K562 (cell line): ENCODE data around the gene IRF3. TPM values are rescaled to one million over a fixed set of nuclear protein-coding genes. Genes with fewer than 3 reads are reported as not detected.
A peak's percentile ranks its signal among the peaks of the same experiment; 100 is the strongest.

Source experiments
- CEBPG ChIP-seq, 3 experiments: fragments of 200-800 bp in 1 of 3; sonication (Bioruptor generic) in 1 of 3; sonication (generic) in 1 of 3; formaldehyde crosslinking in 1 of 3; IDR thresholded peaks in 2 of 3; conservative IDR thresholded peaks in 1 of 3; 2 replicates each; pipeline versions ENCODE4 v1.6.1 to v1.8.0; 2016 to 2022; ENCODE audit warnings: missing compliant biosample characterization in 2 of 3, missing genetic modification characterization in 2 of 3, mild to moderate bottlenecking in 1 of 3, missing genetic modification reagents in 1 of 3
- CTBP1 ChIP-seq: fragments of 450-650 bp; IDR thresholded peaks from 2 replicates; pipeline ENCODE4 v1.6.1; 2016; ENCODE audit warnings: borderline replicate concordance
- GMEB1 ChIP-seq: fragments of 250-450 bp; sonication (Bioruptor Pico); IDR thresholded peaks from 2 replicates; pipeline ENCODE4 v1.4.0; 2020; ENCODE audit warnings: mild to moderate bottlenecking
- HDAC2 ChIP-seq: fragments of 450-650 bp; IDR thresholded peaks from 2 replicates; pipeline ENCODE4 v1.6.1; 2016; ENCODE audit warnings: mild to moderate bottlenecking
- HOMEZ ChIP-seq: fragments of 250-450 bp; sonication (Bioruptor Pico); IDR thresholded peaks from 2 replicates; pipeline ENCODE4 v1.4.0; 2020; ENCODE audit warnings: mild to moderate bottlenecking, moderate library complexity
- MTF1 ChIP-seq: fragments of 250-450 bp; sonication (Bioruptor Pico); IDR thresholded peaks from 2 replicates; pipeline ENCODE4 v1.9.0; 2021; ENCODE audit warnings: moderate library complexity, mild to moderate bottlenecking, inconsistent platforms, borderline replicate concordance
- NEUROD1 ChIP-seq: fragments of 150-350 bp; IDR thresholded peaks from 2 replicates; pipeline ENCODE4 v1.6.1; 2014; ENCODE audit warnings: borderline replicate concordance, low read length, low read depth; ENCODE audit not compliant: partially characterized antibody
- RAD21 ChIP-seq, 2 experiments: fragments of 250-450 bp in 1 of 2; fragments of 450-650 bp in 1 of 2; sonication (Bioruptor Pico) in 1 of 2; formaldehyde crosslinking in 1 of 2; IDR thresholded peaks in 1 of 2; conservative IDR thresholded peaks in 1 of 2; 2 replicates each; pipeline versions ENCODE4 v1.4.0 to v1.8.0; 2020 to 2022; ENCODE audit warnings: mild to moderate bottlenecking in 2 of 2, moderate library complexity in 1 of 2
- SNIP1 ChIP-seq: fragments of 450-650 bp; IDR thresholded peaks from 2 replicates; pipeline ENCODE4 v1.7.1; 2017; ENCODE audit warnings: low read depth, mild to moderate bottlenecking
- SRF ChIP-seq, 2 experiments: fragments of 250-450, 450-650 bp in 1 of 2; sonication (Bioruptor Pico) in 1 of 2; sonication (generic) in 1 of 2; formaldehyde crosslinking; IDR thresholded peaks; 2 replicates each; pipeline versions ENCODE4 v1.5.0 to v1.5.1; 2020 to 2022; ENCODE audit warnings: mild to moderate bottlenecking in 1 of 2, missing genetic modification reagents in 1 of 2
- SRSF7 ChIP-seq: fragments of 200-400 bp; formaldehyde crosslinking; optimal IDR thresholded peaks from 2 replicates; pipeline ENCODE3; 2017; ENCODE audit warnings: mild to moderate bottlenecking, low read depth, low read length
- STAG1 ChIP-seq: sonication (generic); formaldehyde crosslinking; IDR thresholded peaks from 2 replicates; pipeline ENCODE4 v1.5.0; 2020; ENCODE audit warnings: missing genetic modification reagents, borderline replicate concordance
- TRIM25 ChIP-seq: fragments of 450-650 bp; IDR thresholded peaks from 2 replicates; pipeline ENCODE4 v1.7.0; 2016; ENCODE audit warnings: borderline replicate concordance
- ZEB2 ChIP-seq: fragments of 450-650 bp; IDR thresholded peaks from 2 replicates; pipeline ENCODE4 v1.6.1; 2016
- ZNF134 ChIP-seq: fragments of 250-450 bp; sonication (Bioruptor Pico); conservative IDR thresholded peaks from 2 replicates; pipeline ENCODE4 v1.4.0; 2020
- ZNF165 ChIP-seq: fragments of 250-450 bp; sonication (Bioruptor Pico); IDR thresholded peaks from 2 replicates; pipeline ENCODE4 v1.4.0; 2020; ENCODE audit warnings: borderline replicate concordance
- polyA plus RNA-seq, 8 experiments: library from polyadenylated mRNA; depleted of rRNA in 4 of 8; stranded (reverse) in 5 of 8; unstranded in 3 of 8; fragments of >200 nt; fragmentation: Nextera tagmentation in 2 of 8; fragmentation: Illumina TruSeq in 1 of 8; extraction: Ambion mirVana in 2 of 8; extraction: Trizol in 1 of 8; gene quantifications; 2 replicates each; pipeline versions ENCODE4 v1.2.1 to v1.2.3, GENCODE V29; 2011 to 2014; ENCODE audit warnings: inconsistent platforms in 1 of 8, missing spikeins in 1 of 8
- total RNA-seq, 7 experiments: library from RNA; depleted of rRNA in 6 of 7; stranded (reverse); fragments of >200 nt in 6 of 7; fragmentation: Illumina TruSeq in 2 of 7; extraction: Trizol in 2 of 7; gene quantifications; 2 replicates each; pipeline versions ENCODE4 v1.2.1 to v1.2.3, GENCODE V29; 2011 to 2021; ENCODE audit warnings: low replicate concordance in 1 of 7
- TF ChIP-seq, protein P1 (sequence below): fragments of 450-650 bp; formaldehyde crosslinking; IDR thresholded peaks from 2 replicates; pipeline ENCODE4 v1.4.0; 2022; ENCODE audit warnings: missing genetic modification characterization
- TF ChIP-seq, protein P2 (sequence below): sonication (generic); formaldehyde crosslinking; IDR thresholded peaks from 2 replicates; pipeline ENCODE4 v1.8.1; 2023; ENCODE audit warnings: mild to moderate bottlenecking, missing genetic modification reagents, moderate library complexity

The IRF3 gene
- total and polyA plus RNA-seq, 9 of the 15 experiments (the other 6 are each of a cell fraction or from before 2014, with no cell fraction given), result 7.5 to 145 (median 65.4) TPM

DNA sequence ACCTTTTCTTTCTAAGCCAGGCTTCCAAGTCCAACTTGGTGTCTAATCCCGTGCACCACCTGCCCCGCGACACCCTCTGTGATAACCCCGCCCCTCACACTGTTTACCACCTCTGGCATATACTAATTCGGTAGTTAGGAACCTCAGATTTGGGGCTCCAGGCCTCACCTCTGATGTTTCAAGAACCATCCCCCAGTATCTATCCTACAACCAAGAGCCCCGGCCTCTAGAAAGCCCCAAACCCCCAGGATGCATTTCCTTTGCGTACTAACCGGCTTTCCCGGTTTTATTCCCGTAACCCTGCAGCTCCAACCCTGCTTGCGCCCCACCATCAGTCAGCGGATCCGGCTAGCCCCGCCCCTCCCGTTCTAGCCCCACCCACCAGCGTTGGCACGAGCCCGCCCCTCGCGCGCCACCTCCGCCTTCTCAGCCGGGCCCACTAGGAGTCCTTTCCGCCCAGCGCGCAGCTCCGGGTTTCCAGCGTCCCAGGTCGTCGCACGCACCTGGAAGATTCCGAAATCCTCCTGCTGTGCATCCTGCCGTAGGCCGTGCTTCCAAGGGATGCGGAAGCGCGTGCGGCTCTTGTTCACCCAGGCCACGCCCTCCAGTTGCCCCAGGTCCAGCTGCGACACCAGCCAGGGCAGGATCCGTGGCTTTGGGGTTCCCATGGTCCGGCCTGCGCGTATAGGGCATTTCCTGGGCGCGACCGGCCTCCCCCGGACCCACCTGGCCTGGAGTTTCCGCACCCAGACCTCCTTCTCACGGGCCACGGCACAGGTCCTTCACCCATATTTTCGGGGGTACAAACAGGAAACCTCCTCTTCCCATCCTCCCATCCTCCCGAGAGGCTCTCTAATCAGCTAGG is 1.3 kb downstream of the IRF3 start (continued):
- TF ChIP-seq SRF (CRISPR knock-in tag; IDR thresholded peaks at IDR 0.05), result peak in 1 of 2 experiments; percentile 12; a peak in 1 of 4 replicates
- TF ChIP-seq MTF1 (CRISPR knock-in tag), result no peak
- no peak for TF ChIP-seq HOMEZ (CRISPR knock-in tag)
- TF ChIP-seq NEUROD1, result no peak
- no peak for TF ChIP-seq HDAC2
- TF ChIP-seq RAD21 (CRISPR knock-in tag; conservative IDR thresholded peaks at IDR 0.05 in 1 of 2, IDR thresholded peaks at IDR 0.05 in 1 of 2), result no peak
- TF ChIP-seq, protein P1, sequence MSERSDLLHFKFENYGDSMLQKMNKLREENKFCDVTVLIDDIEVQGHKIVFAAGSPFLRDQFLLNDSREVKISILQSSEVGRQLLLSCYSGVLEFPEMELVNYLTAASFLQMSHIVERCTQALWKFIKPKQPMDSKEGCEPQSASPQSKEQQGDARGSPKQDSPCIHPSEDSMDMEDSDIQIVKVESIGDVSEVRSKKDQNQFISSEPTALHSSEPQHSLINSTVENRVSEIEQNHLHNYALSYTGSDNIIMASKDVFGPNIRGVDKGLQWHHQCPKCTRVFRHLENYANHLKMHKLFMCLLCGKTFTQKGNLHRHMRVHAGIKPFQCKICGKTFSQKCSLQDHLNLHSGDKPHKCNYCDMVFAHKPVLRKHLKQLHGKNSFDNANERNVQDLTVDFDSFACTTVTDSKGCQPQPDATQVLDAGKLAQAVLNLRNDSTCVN (CRISPR knock-in tag), result no peak
- no peak for TF ChIP-seq ZEB2
- TF ChIP-seq GMEB1 (CRISPR knock-in tag), result no peak
- TF ChIP-seq CEBPG (CRISPR knock-in tag; IDR thresholded peaks at IDR 0.05), result no peak
- TF ChIP-seq CEBPG (tag; conservative IDR thresholded peaks at IDR 0.05 in 1 of 2, IDR thresholded peaks at IDR 0.05 in 1 of 2), result no peak
- no peak; the same call in 1 of the 2 replicates for TF ChIP-seq ZNF134
- TF ChIP-seq SRSF7, result no peak
- TF ChIP-seq, protein P2, sequence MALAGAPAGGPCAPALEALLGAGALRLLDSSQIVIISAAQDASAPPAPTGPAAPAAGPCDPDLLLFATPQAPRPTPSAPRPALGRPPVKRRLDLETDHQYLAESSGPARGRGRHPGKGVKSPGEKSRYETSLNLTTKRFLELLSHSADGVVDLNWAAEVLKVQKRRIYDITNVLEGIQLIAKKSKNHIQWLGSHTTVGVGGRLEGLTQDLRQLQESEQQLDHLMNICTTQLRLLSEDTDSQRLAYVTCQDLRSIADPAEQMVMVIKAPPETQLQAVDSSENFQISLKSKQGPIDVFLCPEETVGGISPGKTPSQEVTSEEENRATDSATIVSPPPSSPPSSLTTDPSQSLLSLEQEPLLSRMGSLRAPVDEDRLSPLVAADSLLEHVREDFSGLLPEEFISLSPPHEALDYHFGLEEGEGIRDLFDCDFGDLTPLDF (CRISPR knock-in tag), result 0 out of 2 replicates have a peak, but pooled peaks have one; percentile 38
- TF ChIP-seq TRIM25, result no peak
- TF ChIP-seq ZNF165 (CRISPR knock-in tag), result no peak
- no peak for TF ChIP-seq SNIP1
- TF ChIP-seq STAG1 (CRISPR knock-in tag), result no peak
- peak; percentile 73; the same call in 1 of the 2 replicates for TF ChIP-seq CTBP1
